Suprapubic skin (tissue), 4 donors: Measurements from ENCODE around the gene CSNK2A2.

Source experiments
- POLR2A ChIP-seq, 2 donors: fragments of 450-650 bp; IDR thresholded peaks; one replicate each; pipeline ENCODE4 v1.6.1; 2017; ENCODE audit warnings: antibody characterized with exemption in 2 of 2, mild to moderate bottlenecking in 2 of 2, moderate library complexity in 2 of 2
- POLR2AphosphoS5 ChIP-seq, 3 donors: sonication (generic); formaldehyde crosslinking; IDR thresholded peaks; one replicate each; pipeline ENCODE4 v1.6.1; 2017; ENCODE audit warnings: antibody characterized with exemption in 3 of 3
- TF ChIP-seq, protein P1 (sequence below), 2 donors: fragments of 200-600 bp in 1 of 2; fragments of 450-650 bp in 1 of 2; sonication (generic) in 1 of 2; IDR thresholded peaks; one replicate each; pipeline ENCODE4 v1.5.1; 2016 to 2019; ENCODE audit warnings: antibody characterized with exemption in 2 of 2, mild to moderate bottlenecking in 1 of 2, moderate library complexity in 1 of 2

- TF ChIP-seq, protein P1, sequence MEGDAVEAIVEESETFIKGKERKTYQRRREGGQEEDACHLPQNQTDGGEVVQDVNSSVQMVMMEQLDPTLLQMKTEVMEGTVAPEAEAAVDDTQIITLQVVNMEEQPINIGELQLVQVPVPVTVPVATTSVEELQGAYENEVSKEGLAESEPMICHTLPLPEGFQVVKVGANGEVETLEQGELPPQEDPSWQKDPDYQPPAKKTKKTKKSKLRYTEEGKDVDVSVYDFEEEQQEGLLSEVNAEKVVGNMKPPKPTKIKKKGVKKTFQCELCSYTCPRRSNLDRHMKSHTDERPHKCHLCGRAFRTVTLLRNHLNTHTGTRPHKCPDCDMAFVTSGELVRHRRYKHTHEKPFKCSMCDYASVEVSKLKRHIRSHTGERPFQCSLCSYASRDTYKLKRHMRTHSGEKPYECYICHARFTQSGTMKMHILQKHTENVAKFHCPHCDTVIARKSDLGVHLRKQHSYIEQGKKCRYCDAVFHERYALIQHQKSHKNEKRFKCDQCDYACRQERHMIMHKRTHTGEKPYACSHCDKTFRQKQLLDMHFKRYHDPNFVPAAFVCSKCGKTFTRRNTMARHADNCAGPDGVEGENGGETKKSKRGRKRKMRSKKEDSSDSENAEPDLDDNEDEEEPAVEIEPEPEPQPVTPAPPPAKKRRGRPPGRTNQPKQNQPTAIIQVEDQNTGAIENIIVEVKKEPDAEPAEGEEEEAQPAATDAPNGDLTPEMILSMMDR (IDR thresholded peaks at IDR 0.05): peak in 1 of 2 donors; percentile 18
- TF ChIP-seq POLR2A (IDR thresholded peaks at IDR 0.05) (no peak), POLR2AphosphoS5 (IDR thresholded peaks at IDR 0.05) (peak in 1 of 3 donors; percentile 22)
These were observed 70.8 kb downstream of the CSNK2A2 start for GRCh38 chr16:58127033-58127556.
